ENCODE data around the gene KLHL42. TPM values are rescaled to one million over a fixed set of nuclear protein-coding genes. Genes with fewer than 3 reads are reported as not detected.

The KLHL42 gene
- total and polyA plus RNA-seq, 9 of the 15 experiments (the other 6 are each of a cell fraction or from before 2014, with no cell fraction given) = 1.5 to 11.8 (median 9.6) TPM

DNA sequence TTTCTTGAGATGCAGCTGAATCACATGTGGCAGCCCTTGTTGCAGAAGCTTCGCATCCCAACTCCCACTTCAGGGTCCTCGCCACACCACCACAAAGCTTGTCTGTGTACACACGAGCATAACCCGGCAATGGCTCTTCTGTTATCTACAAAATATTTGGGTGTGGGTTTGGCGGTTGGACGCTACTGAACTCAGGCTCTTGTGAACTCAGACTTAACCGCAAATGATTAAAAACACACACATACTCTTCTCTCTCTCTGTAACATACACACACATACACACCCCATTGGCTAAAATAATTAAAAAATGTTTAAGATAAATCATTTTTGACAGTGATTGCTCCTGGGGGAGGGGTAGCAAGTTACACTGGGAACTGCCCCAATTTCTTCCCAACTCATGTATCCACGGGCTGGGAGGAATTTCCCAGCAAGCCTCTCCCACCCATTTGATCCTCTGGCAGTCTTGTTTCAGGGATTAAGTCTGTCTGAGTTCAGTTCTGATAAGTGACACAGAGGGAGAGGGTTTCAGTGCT, 63.7 kb downstream of the KLHL42 start (continued):
- TF ChIP-seq GATA2 (CRISPR knock-in tag; IDR thresholded peaks at IDR 0.05) (0 out of 2 replicates have a peak, but pooled peaks have one; percentile 12), TCF3 (CRISPR knock-in tag; IDR thresholded peaks at IDR 0.05) (peak; percentile 43; the same call in 1 of the 2 replicates), MYNN (IDR thresholded peaks at IDR 0.05) (0 out of 2 replicates have a peak, but pooled peaks have one; percentile 19), MYNN (CRISPR knock-in tag; IDR thresholded peaks at IDR 0.05) (no peak), NFE2L1 (tag; IDR thresholded peaks at IDR 0.05; ENCODE audit: borderline replicate concordance, low read depth) (no peak), SMARCC2 (IDR thresholded peaks at IDR 0.05; ENCODE audit: low read depth) (0 out of 2 replicates have a peak, but pooled peaks have one; percentile 51), SRSF3 (IDR thresholded peaks at IDR 0.05; ENCODE audit: insufficient read depth, low read length) (no peak), ARHGAP35 (IDR thresholded peaks at IDR 0.05; ENCODE audit: partially characterized antibody) (no peak), CEBPG (CRISPR knock-in tag; IDR thresholded peaks at IDR 0.05) (no peak), CEBPG (tag; conservative IDR thresholded peaks at IDR 0.05 in 1 of 2, IDR thresholded peaks at IDR 0.05 in 1 of 2) (no peak), L3MBTL2 (IDR thresholded peaks at IDR 0.05) (peak; percentile 83), RUNX1 (IDR thresholded peaks at IDR 0.05; ENCODE audit: low read depth) (0 out of 2 replicates have a peak, but pooled peaks have one; percentile 62), SIX5 (IDR thresholded peaks at IDR 0.05; ENCODE audit: borderline replicate concordance in 1 of 2, insufficient read depth in 1 of 2, low read depth in 1 of 2, low read length in 2 of 2) (no peak), LCOR (CRISPR knock-in tag; IDR thresholded peaks at IDR 0.05) (peak; percentile 87)
- TF ChIP-seq, protein P1, sequence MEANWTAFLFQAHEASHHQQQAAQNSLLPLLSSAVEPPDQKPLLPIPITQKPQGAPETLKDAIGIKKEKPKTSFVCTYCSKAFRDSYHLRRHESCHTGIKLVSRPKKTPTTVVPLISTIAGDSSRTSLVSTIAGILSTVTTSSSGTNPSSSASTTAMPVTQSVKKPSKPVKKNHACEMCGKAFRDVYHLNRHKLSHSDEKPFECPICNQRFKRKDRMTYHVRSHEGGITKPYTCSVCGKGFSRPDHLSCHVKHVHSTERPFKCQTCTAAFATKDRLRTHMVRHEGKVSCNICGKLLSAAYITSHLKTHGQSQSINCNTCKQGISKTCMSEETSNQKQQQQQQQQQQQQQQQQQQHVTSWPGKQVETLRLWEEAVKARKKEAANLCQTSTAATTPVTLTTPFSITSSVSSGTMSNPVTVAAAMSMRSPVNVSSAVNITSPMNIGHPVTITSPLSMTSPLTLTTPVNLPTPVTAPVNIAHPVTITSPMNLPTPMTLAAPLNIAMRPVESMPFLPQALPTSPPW (CRISPR knock-in tag; IDR thresholded peaks at IDR 0.05) = peak; percentile 43; the same call in 1 of the 2 replicates
- TF ChIP-seq, protein P2, sequence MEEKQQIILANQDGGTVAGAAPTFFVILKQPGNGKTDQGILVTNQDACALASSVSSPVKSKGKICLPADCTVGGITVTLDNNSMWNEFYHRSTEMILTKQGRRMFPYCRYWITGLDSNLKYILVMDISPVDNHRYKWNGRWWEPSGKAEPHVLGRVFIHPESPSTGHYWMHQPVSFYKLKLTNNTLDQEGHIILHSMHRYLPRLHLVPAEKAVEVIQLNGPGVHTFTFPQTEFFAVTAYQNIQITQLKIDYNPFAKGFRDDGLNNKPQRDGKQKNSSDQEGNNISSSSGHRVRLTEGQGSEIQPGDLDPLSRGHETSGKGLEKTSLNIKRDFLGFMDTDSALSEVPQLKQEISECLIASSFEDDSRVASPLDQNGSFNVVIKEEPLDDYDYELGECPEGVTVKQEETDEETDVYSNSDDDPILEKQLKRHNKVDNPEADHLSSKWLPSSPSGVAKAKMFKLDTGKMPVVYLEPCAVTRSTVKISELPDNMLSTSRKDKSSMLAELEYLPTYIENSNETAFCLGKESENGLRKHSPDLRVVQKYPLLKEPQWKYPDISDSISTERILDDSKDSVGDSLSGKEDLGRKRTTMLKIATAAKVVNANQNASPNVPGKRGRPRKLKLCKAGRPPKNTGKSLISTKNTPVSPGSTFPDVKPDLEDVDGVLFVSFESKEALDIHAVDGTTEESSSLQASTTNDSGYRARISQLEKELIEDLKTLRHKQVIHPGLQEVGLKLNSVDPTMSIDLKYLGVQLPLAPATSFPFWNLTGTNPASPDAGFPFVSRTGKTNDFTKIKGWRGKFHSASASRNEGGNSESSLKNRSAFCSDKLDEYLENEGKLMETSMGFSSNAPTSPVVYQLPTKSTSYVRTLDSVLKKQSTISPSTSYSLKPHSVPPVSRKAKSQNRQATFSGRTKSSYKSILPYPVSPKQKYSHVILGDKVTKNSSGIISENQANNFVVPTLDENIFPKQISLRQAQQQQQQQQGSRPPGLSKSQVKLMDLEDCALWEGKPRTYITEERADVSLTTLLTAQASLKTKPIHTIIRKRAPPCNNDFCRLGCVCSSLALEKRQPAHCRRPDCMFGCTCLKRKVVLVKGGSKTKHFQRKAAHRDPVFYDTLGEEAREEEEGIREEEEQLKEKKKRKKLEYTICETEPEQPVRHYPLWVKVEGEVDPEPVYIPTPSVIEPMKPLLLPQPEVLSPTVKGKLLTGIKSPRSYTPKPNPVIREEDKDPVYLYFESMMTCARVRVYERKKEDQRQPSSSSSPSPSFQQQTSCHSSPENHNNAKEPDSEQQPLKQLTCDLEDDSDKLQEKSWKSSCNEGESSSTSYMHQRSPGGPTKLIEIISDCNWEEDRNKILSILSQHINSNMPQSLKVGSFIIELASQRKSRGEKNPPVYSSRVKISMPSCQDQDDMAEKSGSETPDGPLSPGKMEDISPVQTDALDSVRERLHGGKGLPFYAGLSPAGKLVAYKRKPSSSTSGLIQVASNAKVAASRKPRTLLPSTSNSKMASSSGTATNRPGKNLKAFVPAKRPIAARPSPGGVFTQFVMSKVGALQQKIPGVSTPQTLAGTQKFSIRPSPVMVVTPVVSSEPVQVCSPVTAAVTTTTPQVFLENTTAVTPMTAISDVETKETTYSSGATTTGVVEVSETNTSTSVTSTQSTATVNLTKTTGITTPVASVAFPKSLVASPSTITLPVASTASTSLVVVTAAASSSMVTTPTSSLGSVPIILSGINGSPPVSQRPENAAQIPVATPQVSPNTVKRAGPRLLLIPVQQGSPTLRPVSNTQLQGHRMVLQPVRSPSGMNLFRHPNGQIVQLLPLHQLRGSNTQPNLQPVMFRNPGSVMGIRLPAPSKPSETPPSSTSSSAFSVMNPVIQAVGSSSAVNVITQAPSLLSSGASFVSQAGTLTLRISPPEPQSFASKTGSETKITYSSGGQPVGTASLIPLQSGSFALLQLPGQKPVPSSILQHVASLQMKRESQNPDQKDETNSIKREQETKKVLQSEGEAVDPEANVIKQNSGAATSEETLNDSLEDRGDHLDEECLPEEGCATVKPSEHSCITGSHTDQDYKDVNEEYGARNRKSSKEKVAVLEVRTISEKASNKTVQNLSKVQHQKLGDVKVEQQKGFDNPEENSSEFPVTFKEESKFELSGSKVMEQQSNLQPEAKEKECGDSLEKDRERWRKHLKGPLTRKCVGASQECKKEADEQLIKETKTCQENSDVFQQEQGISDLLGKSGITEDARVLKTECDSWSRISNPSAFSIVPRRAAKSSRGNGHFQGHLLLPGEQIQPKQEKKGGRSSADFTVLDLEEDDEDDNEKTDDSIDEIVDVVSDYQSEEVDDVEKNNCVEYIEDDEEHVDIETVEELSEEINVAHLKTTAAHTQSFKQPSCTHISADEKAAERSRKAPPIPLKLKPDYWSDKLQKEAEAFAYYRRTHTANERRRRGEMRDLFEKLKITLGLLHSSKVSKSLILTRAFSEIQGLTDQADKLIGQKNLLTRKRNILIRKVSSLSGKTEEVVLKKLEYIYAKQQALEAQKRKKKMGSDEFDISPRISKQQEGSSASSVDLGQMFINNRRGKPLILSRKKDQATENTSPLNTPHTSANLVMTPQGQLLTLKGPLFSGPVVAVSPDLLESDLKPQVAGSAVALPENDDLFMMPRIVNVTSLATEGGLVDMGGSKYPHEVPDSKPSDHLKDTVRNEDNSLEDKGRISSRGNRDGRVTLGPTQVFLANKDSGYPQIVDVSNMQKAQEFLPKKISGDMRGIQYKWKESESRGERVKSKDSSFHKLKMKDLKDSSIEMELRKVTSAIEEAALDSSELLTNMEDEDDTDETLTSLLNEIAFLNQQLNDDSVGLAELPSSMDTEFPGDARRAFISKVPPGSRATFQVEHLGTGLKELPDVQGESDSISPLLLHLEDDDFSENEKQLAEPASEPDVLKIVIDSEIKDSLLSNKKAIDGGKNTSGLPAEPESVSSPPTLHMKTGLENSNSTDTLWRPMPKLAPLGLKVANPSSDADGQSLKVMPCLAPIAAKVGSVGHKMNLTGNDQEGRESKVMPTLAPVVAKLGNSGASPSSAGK (IDR thresholded peaks at IDR 0.05) = peak; percentile 74

Data from K562 (cell line).